Fibroblast of lung (primary cell): Measurements from ENCODE around the gene IL13RA1.

ENCODE experiments used
- CTCF ChIP-seq, 2 donors: IDR thresholded peaks in 1 of 2; conservative IDR thresholded peaks in 1 of 2; 1 replicate in 1 of 2; 2 replicates in 1 of 2; pipeline ENCODE4 v1.5.1; 2011 to 2012; ENCODE audit warnings: low read length in 2 of 2, control low read depth in 1 of 2, inconsistent platforms in 1 of 2, low read depth in 1 of 2, mild to moderate bottlenecking in 1 of 2
- EZH2 ChIP-seq: IDR thresholded peaks from 2 replicates; pipeline ENCODE4 v1.5.1; 2012; ENCODE audit warnings: low read length, control low read depth, mild to moderate bottlenecking; ENCODE audit errors: missing control alignments

GRCh38 chrX:118764122-118764521, 36.7 kb downstream of the IL13RA1 start:
- TF ChIP-seq CTCF (conservative IDR thresholded peaks at IDR 0.05 in 1 of 2, IDR thresholded peaks at IDR 0.05 in 1 of 2; ENCODE audit: low read depth in 1 of 2, low read length in 2 of 2), result no peak
- no peak for TF ChIP-seq EZH2
